Stimulated activated CD4-positive, alpha-beta T cell treated with anti-CD3 and anti-CD28 coated beads, Interleukin-1b, Interleukin-23, amount 100 ng/mL, for 1 hour (primary cell): Measurements from ENCODE around the gene GPS2.

Source experiments
- DNase-seq, 2 donors: peaks; one replicate each; pipeline ENCODE4 v3.0.0-alpha.2; 2020; ENCODE audit warnings: low read depth in 2 of 2

The GPS2 gene

GRCh38 chr17:7318121-7318860, 3.1 kb upstream of the GPS2 start:
- DNase-seq = no peak

- DNase-seq = no peak
Measured at GRCh38 chr17:7317161-7317803, 2.1 kb upstream of the GPS2 start.

GRCh38 chr17:7315570-7316235, 543 bp upstream of the GPS2 start:
- DNase-seq = no peak

DNA sequence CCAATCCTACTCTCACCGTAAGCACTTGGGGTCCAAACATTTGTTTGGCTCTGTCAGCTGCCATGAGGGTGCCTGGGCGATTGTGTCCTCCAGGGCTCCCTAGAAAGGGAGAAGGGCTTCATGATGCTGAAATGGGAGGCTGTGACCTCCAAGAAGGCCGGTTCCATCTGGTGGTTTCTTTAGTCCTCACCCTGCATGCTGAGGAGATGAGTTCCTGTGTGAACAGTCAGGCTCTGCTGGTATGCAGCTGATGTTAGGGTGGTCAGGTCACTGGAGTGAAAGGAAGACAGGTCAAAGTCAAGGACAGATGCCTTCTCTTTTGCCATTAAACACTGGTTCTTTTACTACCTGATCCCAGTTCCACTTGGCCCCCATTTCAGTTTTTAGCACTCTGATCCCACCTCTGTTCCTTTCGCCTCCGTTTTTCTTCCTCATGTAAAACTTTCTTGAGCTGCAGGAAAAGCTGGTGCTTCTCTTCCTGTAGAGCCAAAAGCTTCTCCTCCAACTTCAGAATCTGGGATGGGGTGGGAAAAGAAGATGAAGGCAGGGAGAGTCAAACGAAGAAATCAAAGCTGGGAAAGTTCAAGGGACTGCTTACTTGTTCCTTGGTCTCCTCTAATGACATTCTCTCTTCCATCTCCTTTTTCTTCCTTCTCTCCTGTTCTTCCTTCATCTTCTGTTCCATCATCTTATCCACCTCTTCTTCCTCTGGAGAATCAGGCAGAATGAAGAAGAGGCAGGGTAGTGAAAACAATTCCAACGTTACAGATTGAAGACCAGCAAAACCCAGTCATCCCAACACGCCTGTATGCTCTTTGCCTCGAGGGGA, 1.1 kb downstream of the GPS2 start:
- DNase-seq = no peak

GRCh38 chr17:7313088-7313889, 1.9 kb downstream of the GPS2 start:
- no peak for DNase-seq

DNA sequence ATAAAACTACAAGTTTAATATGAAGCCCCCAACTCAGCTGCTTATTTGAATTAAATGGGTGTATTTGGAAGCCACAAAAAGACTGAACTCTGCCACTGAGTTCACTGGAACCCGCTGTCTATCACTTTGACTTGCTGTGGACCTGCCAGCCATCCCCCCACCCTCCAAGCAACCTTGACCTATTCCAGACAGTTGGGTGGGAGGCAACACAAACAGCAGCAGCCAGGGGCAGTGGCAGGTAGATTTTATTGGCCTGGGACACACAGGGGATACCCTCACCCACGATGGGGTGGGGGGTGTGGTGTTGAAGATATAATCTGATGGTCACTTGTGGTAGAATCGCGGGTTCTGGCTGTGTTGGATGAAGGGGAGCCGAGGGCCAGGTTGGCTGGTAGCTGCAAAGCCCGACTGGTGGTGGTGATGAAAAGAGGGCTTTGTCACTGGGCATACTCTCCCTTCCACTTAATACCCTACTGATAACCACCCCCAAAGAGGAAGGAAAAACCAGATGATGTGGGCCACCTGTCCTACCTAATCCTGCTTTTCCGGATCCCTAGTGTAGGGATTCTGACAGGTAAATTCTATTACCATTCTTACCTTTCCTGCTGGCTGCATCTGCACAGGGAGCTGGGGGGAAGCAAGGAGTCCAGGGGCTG, 2.6 kb downstream of the GPS2 start:
- no peak for DNase-seq

GRCh38 chr17:7311110-7311705, 4.0 kb downstream of the GPS2 start:
- no peak for DNase-seq

GRCh38 chr17:7309628-7310027, 5.5 kb downstream of the GPS2 start:
- DNase-seq = no peak

GRCh38 chr17:7308625-7309433, 6.3 kb downstream of the GPS2 start:
- peak; percentile 62 to 76 for DNase-seq

- DNase-seq = no peak
Measured at GRCh38 chr17:7307686-7308624, 7.2 kb downstream of the GPS2 start.

DNA sequence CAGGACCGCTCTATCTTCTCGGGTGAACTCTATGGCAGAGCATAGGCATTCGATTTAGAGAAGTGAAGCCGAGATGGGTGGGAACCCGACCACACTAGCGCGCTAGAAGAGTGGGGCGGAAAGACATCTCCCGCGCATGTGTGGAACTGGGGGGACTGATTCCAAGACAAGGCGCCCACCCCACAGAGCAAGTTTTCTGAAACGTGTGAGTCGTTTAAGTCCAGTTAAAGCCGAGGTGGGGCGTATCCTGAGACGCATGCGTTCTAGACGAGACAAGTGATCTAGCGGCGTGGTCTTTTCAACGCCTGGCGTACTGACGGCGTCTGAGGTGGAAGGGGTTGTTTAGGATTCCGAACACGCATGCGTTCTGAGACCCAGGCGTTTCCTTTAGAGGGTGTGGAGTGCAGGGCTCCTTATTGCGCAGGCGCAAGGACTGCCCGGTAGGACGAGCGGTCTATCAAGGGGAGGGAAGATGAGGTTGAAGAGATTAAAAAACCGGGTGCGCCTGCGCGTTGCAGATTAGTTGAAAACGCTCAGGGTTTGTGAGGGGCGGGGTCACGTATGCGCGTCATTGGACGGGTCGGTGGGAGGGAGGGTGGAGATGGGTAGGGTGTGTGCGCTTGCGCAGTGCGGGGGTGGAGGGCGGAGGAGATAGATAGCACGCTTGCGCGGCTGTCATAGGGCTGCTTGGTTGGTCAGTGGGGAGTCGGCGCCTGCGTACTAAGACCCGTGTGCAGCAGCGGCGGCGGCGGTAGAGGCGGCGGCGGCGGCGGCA, 8.1 kb downstream of the GPS2 start, which contains the start of gene EIF5A:
EIF5A (plus strand) TSS at position 718 of the 775 bp plus-strand sequence. CDS start 2,008 bp downstream, outside the sequence.
- peak; percentile 100 for DNase-seq

GRCh38 chr17:7304179-7304578, 11.0 kb downstream of the GPS2 start:
- DNase-seq = no peak

GRCh38 chr17:7296189-7296861, 18.8 kb downstream of the GPS2 start:
- peak in 1 of 2 donors; percentile 50 for DNase-seq

DNA sequence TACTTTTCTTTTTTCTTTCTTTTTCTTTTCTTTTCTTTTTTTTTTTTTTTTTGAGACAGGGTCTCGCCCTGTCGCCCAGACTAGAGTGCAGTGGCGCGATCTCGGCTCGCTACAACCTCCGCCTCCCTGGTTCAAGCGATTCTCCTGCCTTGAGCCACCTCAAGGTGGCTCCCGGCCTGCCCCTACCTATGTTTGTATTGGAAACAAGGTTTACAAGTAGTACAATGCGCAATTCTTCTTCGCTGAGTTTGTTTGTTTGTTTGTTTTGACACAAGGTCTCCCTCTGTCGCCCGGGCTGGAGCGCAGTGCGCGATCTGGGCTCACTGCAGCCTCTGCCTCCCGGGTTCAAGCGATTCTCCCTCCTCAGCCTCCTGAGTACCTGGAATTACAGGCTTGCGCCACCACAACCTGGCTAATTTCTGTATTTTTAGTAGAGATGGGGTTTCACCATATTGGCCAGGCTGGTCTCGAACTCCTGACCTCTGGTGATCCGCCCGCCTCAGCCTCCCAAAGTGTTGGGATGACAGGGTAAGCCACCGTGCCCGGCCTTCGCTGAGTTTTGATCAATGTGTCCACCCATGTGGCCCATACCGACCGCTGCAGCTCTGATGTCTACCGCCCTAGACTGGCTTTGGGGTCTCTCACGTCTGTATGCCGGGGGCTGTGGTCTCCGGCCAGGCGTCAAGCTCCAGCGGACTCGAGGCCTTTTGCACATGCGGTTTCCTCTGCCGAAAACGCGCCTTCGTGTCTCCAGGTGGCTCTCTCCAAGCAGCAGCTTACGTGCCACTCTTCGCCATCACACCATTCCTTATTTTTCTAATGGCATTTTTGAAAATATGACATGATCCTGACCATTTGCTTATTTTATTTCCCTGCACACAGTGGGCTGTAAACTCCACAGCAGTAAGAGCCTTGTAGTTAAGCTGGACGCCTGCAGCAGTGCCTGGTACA, 19.7 kb downstream of the GPS2 start:
- DNase-seq = no peak

DNA sequence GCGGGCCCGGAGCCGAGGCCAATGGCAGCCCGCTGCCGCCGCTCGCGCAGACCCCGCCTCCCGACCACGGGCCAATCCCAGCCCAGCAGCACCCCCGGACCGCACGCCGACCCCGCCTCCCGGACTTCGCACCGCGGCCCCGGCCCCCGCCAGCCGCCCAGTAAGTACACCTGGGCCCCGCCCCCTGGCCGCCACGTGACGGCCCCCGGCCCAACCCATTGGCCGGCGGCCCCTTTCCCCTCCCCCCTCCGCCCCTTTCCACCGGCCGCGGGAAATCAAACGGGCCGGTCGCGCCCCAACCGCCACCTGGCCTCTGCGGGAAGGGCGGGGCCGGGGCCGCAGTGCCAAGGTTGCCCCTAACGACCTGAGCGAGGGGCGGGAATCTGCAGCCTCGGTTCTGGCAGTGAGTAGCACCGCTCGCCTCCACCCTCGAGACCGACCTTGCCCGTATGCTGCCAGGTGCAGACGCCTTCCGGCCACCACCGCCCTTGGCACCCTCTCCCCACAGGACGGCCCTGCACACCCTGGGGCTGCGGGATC, 20.5 kb downstream of the GPS2 start, which contains the start of gene YBX2:
YBX2 (minus strand) TSS at position 26 of the 540 bp plus-strand sequence. CDS start 139 bp downstream, outside the sequence.
- peak; percentile 42 to 54 for DNase-seq
